ENCODE results near the gene SKIC2.
A peak's percentile ranks its signal among the peaks of the same experiment; 100 is the strongest.
"Not testable (repeated sequence)": the region's sequence is repeated elsewhere in the genome, so short reads cannot be mapped to it uniquely, and the experiment has no call there.

Gene SKIC2

GRCh38 chr6:31969712-31970603 lies 11.0 kb downstream of the SKIC2 start:
- DNase-seq (ENCODE audit: insufficient read length, low spot score), result no peak
- no peak for FAIRE-seq
- TF ChIP-seq CTCF (IDR thresholded peaks at IDR 0.05; ENCODE audit: insufficient read depth, missing control alignments), result no peak

- FAIRE-seq, result no peak
Observed at GRCh38 chr6:31970604-31971271, 11.8 kb downstream of the SKIC2 start.

GRCh38 chr6:31971279-31971992 lies 12.5 kb downstream of the SKIC2 start:
- DNase-seq (ENCODE audit: insufficient read length, low spot score), result no peak
- no peak for FAIRE-seq
- no peak for TF ChIP-seq CTCF (IDR thresholded peaks at IDR 0.05; ENCODE audit: insufficient read depth, missing control alignments)

More at GRCh38 chr6:31970604-31971271, 11.8 kb downstream of the SKIC2 start:
- TF ChIP-seq CTCF (IDR thresholded peaks at IDR 0.05; ENCODE audit: insufficient read depth, missing control alignments), result no peak
- no peak for DNase-seq (ENCODE audit: insufficient read length, low spot score)

- peak; percentile 94 for DNase-seq (ENCODE audit: insufficient read length, low spot score)
- TF ChIP-seq CTCF (IDR thresholded peaks at IDR 0.05; ENCODE audit: insufficient read depth, missing control alignments), result no peak
- no peak for FAIRE-seq
Observed at GRCh38 chr6:31971993-31972708, 13.2 kb downstream of the SKIC2 start, which contains the start of gene DXO. Gene DXO (minus strand): TSS chr6:31972138. CDS start chr6:31971675, 463 bp downstream.

GRCh38 chr6:31972709-31973350 lies 13.9 kb downstream of the SKIC2 start:
- DNase-seq (ENCODE audit: insufficient read length, low spot score), result no peak
- no peak for TF ChIP-seq CTCF (IDR thresholded peaks at IDR 0.05; ENCODE audit: insufficient read depth, missing control alignments)
- FAIRE-seq, result no peak

- FAIRE-seq; DNase-seq (ENCODE audit: insufficient read length, low spot score): not testable (repeated sequence)
Observed at GRCh38 chr6:31976065-31976464, 17.1 kb downstream of the SKIC2 start.
